B cell (primary cell): Measurements from ENCODE around the gene MATR3. TPM values are rescaled to one million over a fixed set of nuclear protein-coding genes. Genes with fewer than 3 reads are reported as not detected.

Experiments used
- ATAC-seq: fragments of 200-7000 bp; cut with Tn5 transposase; one replicate; pipeline ENCODE4 v1.10.0; 2021; ENCODE audit warnings: low read depth, mild to moderate bottlenecking, moderate number of reproducible peaks, moderate library complexity
- CTCF ChIA-PET: fragments of 350-600 bp; sonication (Branson Sonifier 250); formaldehyde crosslinking; loops from one replicate; lab custom pipeline; 2021; ENCODE audit warnings: antibody characterized with exemption, inconsistent platforms; lab: Charles Lee
- POLR2A ChIA-PET: fragments of 350-600 bp; sonication (Branson Sonifier 250); formaldehyde crosslinking; loops from one replicate; lab custom pipeline; 2021; ENCODE audit warnings: antibody characterized with exemption; lab: Charles Lee
- DNase-seq: peaks from one replicate; pipeline ENCODE4 v3.0.0; 2013
- H2AFZ ChIP-seq: 2 replicates; pipeline ENCODE4 v1.6.1; 2012; ENCODE audit warnings: mild to moderate bottlenecking, low read depth, low read length; ENCODE audit not compliant: insufficient read depth, poor library complexity, severe bottlenecking
- H3K27ac ChIP-seq, 2 donors: 1 replicate in 1 of 2; 2 replicates in 1 of 2; pipeline ENCODE4 v1.5.1; 2012 to 2013; ENCODE audit warnings: low read length in 2 of 2, mild to moderate bottlenecking in 2 of 2, moderate library complexity in 1 of 2
- H3K27me3 ChIP-seq, 4 experiments: fragments of 200-600 bp in 1 of 4; sonication (generic) in 1 of 4; replicated peaks in 1 of 4; 1 replicate in 2 of 4; 2 replicates in 2 of 4; pipeline versions ENCODE4 v1.6.1 to v1.7.0; 2013 to 2016; ENCODE audit warnings: low read length in 3 of 4, mild to moderate bottlenecking in 2 of 4, mixed read lengths in 1 of 4, moderate library complexity in 1 of 4; ENCODE audit not compliant: insufficient read depth in 4 of 4, control insufficient read depth in 3 of 4; ENCODE audit errors: control extremely low read depth in 1 of 4
- H3K36me3 ChIP-seq, 2 experiments: replicated peaks in 1 of 2; 1 replicate in 1 of 2; 2 replicates in 1 of 2; pipeline versions ENCODE4 v1.6.1 to v1.7.1; 2013; ENCODE audit warnings: low read length in 1 of 2; ENCODE audit not compliant: insufficient read depth in 2 of 2, control insufficient read depth in 1 of 2; ENCODE audit errors: control extremely low read depth in 1 of 2, extremely low read depth in 1 of 2
- H3K4me1 ChIP-seq, 2 donors: fragments of 200-600 bp in 1 of 2; sonication (generic) in 1 of 2; 1 replicate in 1 of 2; 2 replicates in 1 of 2; pipeline versions ENCODE4 v1.5.1 to v1.6.1; 2013 to 2017; ENCODE audit warnings: low read length in 2 of 2; ENCODE audit not compliant: control insufficient read depth in 2 of 2, insufficient read depth in 2 of 2
- H3K4me2 ChIP-seq: replicated peaks from 2 replicates; pipeline ENCODE3; 2012; ENCODE audit warnings: mild to moderate bottlenecking, low read depth, low read length; ENCODE audit not compliant: poor library complexity, severe bottlenecking
- H3K4me3 ChIP-seq, 5 experiments: fragments of 200-600 bp in 1 of 5; sonication (generic) in 1 of 5; 1 replicate in 3 of 5; 2 replicates in 2 of 5; pipeline versions ENCODE4 v1.5.1 to v1.7.0; 2011 to 2016; ENCODE audit warnings: low read length in 4 of 5, mild to moderate bottlenecking in 4 of 5, low read depth in 2 of 5, control low read depth in 1 of 5, moderate library complexity in 1 of 5; ENCODE audit not compliant: insufficient read depth in 1 of 5; ENCODE audit errors: control extremely low read depth in 1 of 5, extremely low read depth in 1 of 5
- H3K79me2 ChIP-seq: fragments of 200-600 bp; sonication (generic); one replicate; pipeline ENCODE4 v1.6.0; 2016; ENCODE audit warnings: low read length; ENCODE audit not compliant: control insufficient read depth, insufficient read depth
- H3K9ac ChIP-seq: fragments of 200-600 bp; sonication (generic); 2 replicates; pipeline ENCODE4 v1.6.1; 2017; ENCODE audit warnings: mild to moderate bottlenecking, low read length, moderate library complexity
- H3K9me3 ChIP-seq, 3 donors: one replicate each; pipeline versions ENCODE4 v1.6.1 to v1.7.1; 2013; ENCODE audit warnings: low read length in 2 of 3; ENCODE audit not compliant: control insufficient read depth in 2 of 3, insufficient read depth in 1 of 3; ENCODE audit errors: control extremely low read depth in 1 of 3
- H4K20me1 ChIP-seq: 2 replicates; pipeline ENCODE4 v1.6.0; 2012; ENCODE audit warnings: mild to moderate bottlenecking, low read length; ENCODE audit not compliant: insufficient read depth, control insufficient read depth, poor library complexity, severe bottlenecking
- H3K27ac Mint-ChIP-seq: one replicate; pipeline ENCODE4 v1.8.0; 2021; ENCODE audit warnings: mixed read lengths
- H3K27me3 Mint-ChIP-seq: one replicate; pipeline ENCODE4 v1.8.0; 2021; ENCODE audit warnings: mixed read lengths
- H3K4me1 Mint-ChIP-seq: one replicate; pipeline ENCODE4 v1.8.0; 2021; ENCODE audit warnings: mixed read lengths
- H3K4me3 Mint-ChIP-seq: one replicate; pipeline ENCODE4 v1.8.0; 2021; ENCODE audit warnings: mixed read lengths
- H3K9me3 Mint-ChIP-seq: one replicate; pipeline ENCODE4 v1.8.0; 2022; ENCODE audit warnings: mixed read lengths; ENCODE audit not compliant: insufficient read depth
- EZH2 ChIP-seq: IDR thresholded peaks from 2 replicates; pipeline ENCODE4 v1.6.1; 2012; ENCODE audit warnings: borderline replicate concordance, low read depth, mild to moderate bottlenecking, moderate library complexity, low read length; ENCODE audit not compliant: insufficient read depth, poor library complexity, severe bottlenecking
- WGBS: methylation state at CpG from one replicate; pipeline ENCODE4 v1.1.5; 2013; ENCODE audit warnings: missing lambda C conversion rate; ENCODE audit not compliant: insufficient coverage; 5-methylcytosine and 5-hydroxymethylcytosine counted together
- intact Hi-C: fragments of 100-400 bp; cut with micrococcal nuclease; formaldehyde crosslinking; loops from one replicate; pipeline ENCODE4 v1.10.0; 2022
- polyA plus RNA-seq: library from polyadenylated mRNA; depleted of rRNA; stranded (reverse); fragments of >200 nt; gene quantifications from 2 replicates; pipeline ENCODE4 v1.2.3, GENCODE V29; 2012
- total RNA-seq, 2 donors: library from RNA; stranded (reverse); fragments of 120-200 nt in 1 of 2; gene quantifications; 1 replicate in 1 of 2; 2 replicates in 1 of 2; pipeline versions ENCODE4 v1.2.3 to v1.2.4, GENCODE V29; 2013 to 2022
- TF ChIP-seq, protein P1 (sequence below): fragments of 200-600 bp; IDR thresholded peaks from one replicate; pipeline ENCODE4 v1.8.0; 2022; ENCODE audit warnings: antibody characterized with exemption, mild to moderate bottlenecking

MATR3 gene
- total and polyA plus RNA-seq, 2 donors (not counting 1 experiment from before 2014, with no cell fraction given), result 76.7 to 243 TPM

DNA sequence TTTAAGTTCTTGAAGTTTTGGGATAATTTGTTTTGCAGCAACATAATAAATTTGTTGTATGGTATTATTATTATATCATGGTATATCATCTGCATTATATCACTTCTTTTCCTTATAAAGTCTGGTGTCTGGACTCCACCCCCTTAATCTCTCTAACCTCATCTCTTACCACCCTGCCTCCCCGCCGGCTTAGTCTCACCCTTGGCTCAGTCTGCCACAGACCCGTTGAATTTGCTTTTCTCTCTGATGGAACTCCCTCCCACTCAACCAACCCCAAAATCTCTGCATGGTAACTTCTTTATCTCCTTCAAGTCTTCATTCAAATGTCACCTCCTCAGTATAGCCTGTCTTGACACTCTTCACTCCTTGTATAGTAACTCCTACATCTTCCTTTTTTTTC lies 29.6 kb upstream of the MATR3 start:
- Histone ChIP-seq H3K9me3 (no peaks in the 10 kb centered on the region), H3K36me3 (no peaks in the 10 kb centered on the region), H3K4me1 (peaks cover 6 to 10% of the 10 kb centered on the region in 2 donors), H2AFZ (no peak overlapping the region), H3K79me2 (no peaks in the 10 kb centered on the region), H3K27me3 (peaks cover 0 to 6% (median 0%) of the 10 kb centered on the region in 4 experiments), H3K27ac (no peak overlapping the region), H3K4me3 (no peak overlapping the region), H3K9ac (no peak overlapping the region), H3K4me2 (no peak overlapping the region), H4K20me1 (no peaks in the 10 kb centered on the region)
- H3K27ac Mint-ChIP-seq, result no peak overlapping the region
- H3K9me3 Mint-ChIP-seq, result no peaks in the 10 kb centered on the region
- no peak for TF ChIP-seq EZH2
- TF ChIP-seq, protein P1, sequence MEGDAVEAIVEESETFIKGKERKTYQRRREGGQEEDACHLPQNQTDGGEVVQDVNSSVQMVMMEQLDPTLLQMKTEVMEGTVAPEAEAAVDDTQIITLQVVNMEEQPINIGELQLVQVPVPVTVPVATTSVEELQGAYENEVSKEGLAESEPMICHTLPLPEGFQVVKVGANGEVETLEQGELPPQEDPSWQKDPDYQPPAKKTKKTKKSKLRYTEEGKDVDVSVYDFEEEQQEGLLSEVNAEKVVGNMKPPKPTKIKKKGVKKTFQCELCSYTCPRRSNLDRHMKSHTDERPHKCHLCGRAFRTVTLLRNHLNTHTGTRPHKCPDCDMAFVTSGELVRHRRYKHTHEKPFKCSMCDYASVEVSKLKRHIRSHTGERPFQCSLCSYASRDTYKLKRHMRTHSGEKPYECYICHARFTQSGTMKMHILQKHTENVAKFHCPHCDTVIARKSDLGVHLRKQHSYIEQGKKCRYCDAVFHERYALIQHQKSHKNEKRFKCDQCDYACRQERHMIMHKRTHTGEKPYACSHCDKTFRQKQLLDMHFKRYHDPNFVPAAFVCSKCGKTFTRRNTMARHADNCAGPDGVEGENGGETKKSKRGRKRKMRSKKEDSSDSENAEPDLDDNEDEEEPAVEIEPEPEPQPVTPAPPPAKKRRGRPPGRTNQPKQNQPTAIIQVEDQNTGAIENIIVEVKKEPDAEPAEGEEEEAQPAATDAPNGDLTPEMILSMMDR, result no peak
- 93% methylated on average over 3 of the region's 3 CpGs for WGBS
- H3K4me3 Mint-ChIP-seq, result no peak overlapping the region
- no peak for ATAC-seq
- CTCF ChIA-PET, result interaction anchor here (0.6 kb wide), 2 partner anchors 686 to 1197 kb away, joined by 3 read pairs; no protein-coding TSS in a partner anchor
- POLR2A ChIA-PET, result no interaction called here
- peaks cover 8% of the 10 kb centered on the region for H3K4me1 Mint-ChIP-seq
- DNase-seq, result no peak
- intact Hi-C loops, result loop anchor here (2.0 kb wide), 1 partner anchor 621 kb away; no protein-coding TSS in a partner anchor
- peaks cover 20% of the 10 kb centered on the region for H3K27me3 Mint-ChIP-seq

DNA sequence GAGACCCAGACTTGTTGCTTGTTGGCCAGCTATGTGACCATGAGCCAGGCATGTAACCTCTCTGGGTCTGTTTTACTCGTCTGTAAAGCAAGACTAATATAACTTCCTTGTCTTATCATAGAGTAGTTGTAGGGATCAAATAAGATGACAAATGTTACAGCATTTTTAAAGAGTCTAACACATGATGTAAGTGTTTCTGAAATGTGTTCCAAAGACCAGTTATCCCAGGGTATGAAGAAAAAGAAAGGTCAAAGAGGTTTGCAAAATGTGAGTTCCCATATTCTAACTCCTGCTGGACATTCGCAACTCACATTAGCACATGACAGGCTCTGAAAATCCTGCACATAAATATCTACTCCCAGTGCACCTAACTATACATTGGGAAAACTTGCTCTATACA lies 28.5 kb upstream of the MATR3 start:
- Mint-ChIP-seq H3K4me3 (no peak overlapping the region), H3K27ac (no peak overlapping the region), H3K27me3 (peaks cover 13% of the 10 kb centered on the region), H3K9me3 (no peaks in the 10 kb centered on the region), H3K4me1 (peaks cover 8% of the 10 kb centered on the region)
- TF ChIP-seq EZH2, result no peak
- TF ChIP-seq, protein P1, result no peak
- intact Hi-C loops, result no loop called here
- Histone ChIP-seq H3K27me3 (peaks cover 0 to 6% (median 0%) of the 10 kb centered on the region in 4 experiments), H2AFZ (no peak overlapping the region), H3K9ac (no peak overlapping the region), H3K36me3 (no peaks in the 10 kb centered on the region), H3K9me3 (no peaks in the 10 kb centered on the region), H3K4me3 (no peak overlapping the region), H3K4me1 (peaks cover 6 to 10% of the 10 kb centered on the region in 2 donors), H3K27ac (no peak overlapping the region), H4K20me1 (no peaks in the 10 kb centered on the region), H3K79me2 (no peaks in the 10 kb centered on the region), H3K4me2 (no peak overlapping the region)
- POLR2A ChIA-PET, result no interaction called here
- ATAC-seq, result no peak
- no peak for DNase-seq
- CTCF ChIA-PET, result no interaction called here
- WGBS, result no CpG with 5 or more reads among the region's 2 CpGs
